Muscle layer of duodenum (tissue), 2 donors: Measurements from ENCODE around the gene TRIM71.

Experiments
- H3K27ac ChIP-seq: one replicate; pipeline ENCODE4 v1.7.0; 2013; ENCODE audit warnings: mild to moderate bottlenecking, low read length
- H3K27me3 ChIP-seq: one replicate; pipeline ENCODE4 v1.7.0; 2013; ENCODE audit warnings: low read depth, mild to moderate bottlenecking, control low read depth, low read length
- H3K36me3 ChIP-seq, 2 donors: one replicate each; pipeline ENCODE4 v1.7.0; 2013; ENCODE audit warnings: low read length in 2 of 2, control low read depth in 1 of 2, mild to moderate bottlenecking in 1 of 2; ENCODE audit not compliant: insufficient read depth in 2 of 2, control insufficient read depth in 1 of 2
- H3K4me1 ChIP-seq, 2 donors: one replicate each; pipeline ENCODE4 v1.7.0; 2013; ENCODE audit warnings: low read length in 2 of 2, mild to moderate bottlenecking in 2 of 2, control low read depth in 1 of 2, moderate library complexity in 1 of 2; ENCODE audit not compliant: insufficient read depth in 2 of 2, control insufficient read depth in 1 of 2
- H3K4me3 ChIP-seq, 2 donors: one replicate each; pipeline ENCODE4 v1.7.0; 2013; ENCODE audit warnings: low read length in 2 of 2, low read depth in 1 of 2, mild to moderate bottlenecking in 1 of 2
- H3K9me3 ChIP-seq, 2 donors: one replicate each; pipeline ENCODE4 v1.7.0; 2013; ENCODE audit warnings: low read length in 2 of 2, control low read depth in 1 of 2, mild to moderate bottlenecking in 1 of 2; ENCODE audit not compliant: control insufficient read depth in 1 of 2
- donor health status: healthy.

The TRIM71 gene

GRCh38 chr3:32835961-32836360 lies 18.2 kb downstream of the TRIM71 start:
- H3K4me1 ChIP-seq: no peaks in the 10 kb centered on the region
- H3K27me3 ChIP-seq: no peaks in the 10 kb centered on the region
- H3K4me3 ChIP-seq: no peak overlapping the region
- no peaks in the 10 kb centered on the region for H3K36me3 ChIP-seq
- H3K9me3 ChIP-seq: no peaks in the 10 kb centered on the region
- H3K27ac ChIP-seq: no peak overlapping the region

GRCh38 chr3:32836601-32837000 lies 18.8 kb downstream of the TRIM71 start:
- H3K9me3 ChIP-seq: no peaks in the 10 kb centered on the region
- H3K4me1 ChIP-seq: no peaks in the 10 kb centered on the region
- H3K27me3 ChIP-seq: no peaks in the 10 kb centered on the region
- no peak overlapping the region for H3K27ac ChIP-seq
- no peak overlapping the region for H3K4me3 ChIP-seq
- H3K36me3 ChIP-seq: no peaks in the 10 kb centered on the region

- no peak overlapping the region for H3K4me3 ChIP-seq
- H3K36me3 ChIP-seq: no peaks in the 10 kb centered on the region
- H3K27me3 ChIP-seq: no peaks in the 10 kb centered on the region
- H3K4me1 ChIP-seq: no peaks in the 10 kb centered on the region
- H3K27ac ChIP-seq: no peak overlapping the region
- H3K9me3 ChIP-seq: no peaks in the 10 kb centered on the region
These were observed 19.6 kb downstream of the TRIM71 start for GRCh38 chr3:32837366-32837765.

GRCh38 chr3:32837789-32838188 lies 20.0 kb downstream of the TRIM71 start:
- no peak overlapping the region for H3K27ac ChIP-seq
- no peak overlapping the region for H3K4me3 ChIP-seq
- H3K27me3 ChIP-seq: no peaks in the 10 kb centered on the region

GRCh38 chr3:32839714-32840085 lies 21.9 kb downstream of the TRIM71 start:
- Histone ChIP-seq H3K4me3 (no peak overlapping the region), H3K27me3 (no peaks in the 10 kb centered on the region), H3K27ac (no peak overlapping the region), H3K36me3 (no peaks in the 10 kb centered on the region), H3K4me1 (no peaks in the 10 kb centered on the region), H3K9me3 (no peaks in the 10 kb centered on the region)

More at GRCh38 chr3:32837789-32838188, 20.0 kb downstream of the TRIM71 start:
- Histone ChIP-seq H3K36me3 (no peaks in the 10 kb centered on the region), H3K4me1 (no peaks in the 10 kb centered on the region), H3K9me3 (no peaks in the 10 kb centered on the region)

- no peak overlapping the region for H3K27ac ChIP-seq
- H3K36me3 ChIP-seq: no peaks in the 10 kb centered on the region
- no peaks in the 10 kb centered on the region for H3K27me3 ChIP-seq
- no peaks in the 10 kb centered on the region for H3K9me3 ChIP-seq
- H3K4me3 ChIP-seq: no peak overlapping the region
- H3K4me1 ChIP-seq: no peaks in the 10 kb centered on the region
These were observed 22.5 kb downstream of the TRIM71 start for GRCh38 chr3:32840086-32840841.

GRCh38 chr3:32841341-32841740 lies 23.5 kb downstream of the TRIM71 start:
- Histone ChIP-seq H3K27ac (no peak overlapping the region), H3K4me3 (no peak overlapping the region), H3K36me3 (no peaks in the 10 kb centered on the region), H3K27me3 (no peaks in the 10 kb centered on the region), H3K9me3 (no peaks in the 10 kb centered on the region), H3K4me1 (no peaks in the 10 kb centered on the region)

GRCh38 chr3:32841867-32842470 lies 24.2 kb downstream of the TRIM71 start:
- Histone ChIP-seq H3K9me3 (no peaks in the 10 kb centered on the region), H3K27me3 (no peaks in the 10 kb centered on the region), H3K4me1 (no peaks in the 10 kb centered on the region), H3K27ac (no peak overlapping the region), H3K36me3 (no peaks in the 10 kb centered on the region), H3K4me3 (no peak overlapping the region)

- no peak overlapping the region for H3K27ac ChIP-seq
- no peak overlapping the region for H3K4me3 ChIP-seq
- no peaks in the 10 kb centered on the region for H3K4me1 ChIP-seq
These were observed 24.7 kb downstream of the TRIM71 start for GRCh38 chr3:32842531-32842931.

GRCh38 chr3:32842987-32843386 lies 25.2 kb downstream of the TRIM71 start:
- Histone ChIP-seq H3K4me3 (no peak overlapping the region), H3K9me3 (no peaks in the 10 kb centered on the region), H3K4me1 (no peaks in the 10 kb centered on the region), H3K27ac (no peak overlapping the region), H3K27me3 (no peaks in the 10 kb centered on the region), H3K36me3 (no peaks in the 10 kb centered on the region)

More at GRCh38 chr3:32842531-32842931, 24.7 kb downstream of the TRIM71 start:
- no peaks in the 10 kb centered on the region for H3K27me3 ChIP-seq
- H3K9me3 ChIP-seq: no peaks in the 10 kb centered on the region
- H3K36me3 ChIP-seq: no peaks in the 10 kb centered on the region

GRCh38 chr3:32843510-32844321 lies 25.9 kb downstream of the TRIM71 start:
- H3K4me1 ChIP-seq: no peaks in the 10 kb centered on the region

More at GRCh38 chr3:32843510-32844321, 25.9 kb downstream of the TRIM71 start:
- Histone ChIP-seq H3K9me3 (no peaks in the 10 kb centered on the region), H3K36me3 (no peaks in the 10 kb centered on the region), H3K27ac (no peak overlapping the region), H3K27me3 (no peaks in the 10 kb centered on the region), H3K4me3 (no peak overlapping the region)
